Right ventricle myocardium inferior (tissue), 1 donor: ENCODE measurements around the gene CCDC74B. TPM values are rescaled to one million over a fixed set of nuclear protein-coding genes. Genes with fewer than 3 reads are reported as not detected.
A peak's percentile ranks its signal among the peaks of the same experiment; 100 is the strongest.
"Not testable (repeated sequence)": the region's sequence is repeated elsewhere in the genome, so short reads cannot be mapped to it uniquely, and the experiment has no call there.

Source experiments
- ATAC-seq: fragments of 200-7000 bp; cut with Tn5 transposase; one replicate; pipeline ENCODE4 v1.9.1; 2020; ENCODE audit warnings: mild to moderate bottlenecking, moderate library complexity
- DNase-seq: peaks from one replicate; pipeline ENCODE4 v3.0.0; 2021; ENCODE audit errors: missing footprints
- intact Hi-C: fragments of 100-400 bp; cut with DNase I; formaldehyde crosslinking; loops from one replicate; pipeline ENCODE4 v1.11.0; 2022
- total RNA-seq: library from RNA; stranded (reverse); fragmentation: NEBNext Ultra II Directional; extraction: Animal tissue kit (Norgen Biotek cat#: 25700); gene quantifications from one replicate; pipeline ENCODE4 v1.2.1, GENCODE V29; 2021
- donor health status: DM: no; HTN: yes; CAD: no; lungs with severe emphysema.

CCDC74B gene
- total RNA-seq, 1 donor from 2014 or later = 0.97 TPM

GRCh38 chr2:130174866-130175265 lies 30.0 kb upstream of the CCDC74B start:
- peak; percentile 82 for ATAC-seq
- DNase-seq, intact Hi-C loops: not testable (repeated sequence)

DNA sequence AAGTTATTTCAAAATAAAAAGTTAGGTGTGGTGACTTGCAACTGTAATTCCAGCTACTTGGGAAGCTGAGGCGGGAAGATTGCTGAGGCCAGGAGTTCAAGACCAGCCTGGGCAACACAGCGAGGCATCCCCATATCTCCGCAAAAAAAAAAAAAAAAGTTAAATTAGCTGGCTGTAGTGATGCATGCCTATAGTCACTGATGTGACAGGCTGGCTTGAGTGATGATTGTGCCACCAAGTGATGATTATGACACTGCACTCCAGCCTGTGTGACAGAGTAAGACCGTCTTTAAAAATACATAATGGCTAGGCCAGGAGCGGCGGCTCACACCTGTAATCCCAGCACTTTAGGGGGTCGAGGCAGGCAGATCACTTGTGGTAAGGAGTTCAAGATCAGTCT lies 25.0 kb upstream of the CCDC74B start:
- intact Hi-C loops = no loop called here
- DNase-seq = no peak
- no peak for ATAC-seq

- ATAC-seq, intact Hi-C loops: not testable (repeated sequence)
Measured at GRCh38 chr2:130169163-130169562, 24.3 kb upstream of the CCDC74B start.

DNA sequence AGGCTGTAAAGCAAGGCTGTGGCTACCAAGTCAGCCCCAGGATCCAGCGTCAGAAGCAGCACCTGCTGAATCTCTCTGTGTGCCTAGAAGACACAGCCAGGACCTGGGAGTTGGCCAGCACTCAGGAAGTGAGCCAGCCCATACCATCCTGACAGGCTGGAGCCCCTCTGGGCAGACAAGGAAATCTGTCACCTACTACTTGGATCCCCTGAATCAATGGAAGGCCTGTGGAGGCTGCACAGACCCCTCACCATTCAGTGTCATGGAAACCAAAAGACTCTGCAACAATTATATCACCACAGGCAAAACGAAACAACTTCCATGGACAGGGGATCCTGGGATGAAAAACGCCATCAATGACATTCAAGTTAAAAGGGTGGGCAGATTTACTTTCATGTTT lies 21.7 kb upstream of the CCDC74B start:
- ATAC-seq, intact Hi-C loops: not testable (repeated sequence)

More at GRCh38 chr2:130169163-130169562, 24.3 kb upstream of the CCDC74B start:
- DNase-seq = peak; percentile 6

DNA sequence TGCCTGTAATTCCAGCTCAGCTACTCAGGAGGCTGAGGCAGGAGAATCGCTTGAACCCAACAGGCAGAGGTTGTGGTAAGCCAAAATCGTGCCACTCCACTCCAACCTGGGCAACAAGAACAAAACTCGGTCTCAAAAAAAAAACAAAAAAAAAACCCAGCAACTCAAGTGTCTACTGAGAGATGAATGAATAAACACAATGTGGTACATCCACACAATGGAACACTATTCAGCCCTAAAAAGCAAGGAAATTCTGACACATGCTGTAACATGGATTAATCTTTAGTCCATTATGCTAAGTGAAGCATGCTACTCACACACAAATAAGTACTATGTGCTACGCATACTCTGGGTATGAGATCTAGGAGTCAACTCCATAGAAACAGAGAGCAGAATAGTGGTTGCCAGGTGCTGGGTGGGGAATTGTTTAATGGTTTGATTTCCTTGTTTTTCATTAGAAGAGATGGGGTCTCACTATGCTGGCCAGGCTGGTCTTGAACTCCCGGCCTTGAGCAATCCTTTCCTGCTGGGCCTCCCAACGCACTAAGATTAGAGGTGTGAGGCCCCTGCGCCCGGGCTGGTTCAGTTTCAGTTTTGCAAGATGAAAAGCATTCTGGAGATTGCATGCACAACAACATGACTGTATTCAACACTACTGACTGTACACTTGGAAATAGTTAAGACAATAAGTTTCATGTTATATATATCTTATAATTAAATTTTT lies 20.5 kb upstream of the CCDC74B start:
- intact Hi-C loops = no loop called here
- DNase-seq = peak; percentile 39
- no peak for ATAC-seq

More for the DNA sequence above, 21.7 kb upstream of the CCDC74B start:
- DNase-seq = peak; percentile 40

GRCh38 chr2:130162968-130163367 lies 18.1 kb upstream of the CCDC74B start:
- peak; percentile 35 for DNase-seq
- intact Hi-C loops = no loop called here
- ATAC-seq = no peak

- intact Hi-C loops, ATAC-seq: not testable (repeated sequence)
- DNase-seq = peak; percentile 55
Measured at GRCh38 chr2:130162486-130162885, 17.6 kb upstream of the CCDC74B start.

DNA sequence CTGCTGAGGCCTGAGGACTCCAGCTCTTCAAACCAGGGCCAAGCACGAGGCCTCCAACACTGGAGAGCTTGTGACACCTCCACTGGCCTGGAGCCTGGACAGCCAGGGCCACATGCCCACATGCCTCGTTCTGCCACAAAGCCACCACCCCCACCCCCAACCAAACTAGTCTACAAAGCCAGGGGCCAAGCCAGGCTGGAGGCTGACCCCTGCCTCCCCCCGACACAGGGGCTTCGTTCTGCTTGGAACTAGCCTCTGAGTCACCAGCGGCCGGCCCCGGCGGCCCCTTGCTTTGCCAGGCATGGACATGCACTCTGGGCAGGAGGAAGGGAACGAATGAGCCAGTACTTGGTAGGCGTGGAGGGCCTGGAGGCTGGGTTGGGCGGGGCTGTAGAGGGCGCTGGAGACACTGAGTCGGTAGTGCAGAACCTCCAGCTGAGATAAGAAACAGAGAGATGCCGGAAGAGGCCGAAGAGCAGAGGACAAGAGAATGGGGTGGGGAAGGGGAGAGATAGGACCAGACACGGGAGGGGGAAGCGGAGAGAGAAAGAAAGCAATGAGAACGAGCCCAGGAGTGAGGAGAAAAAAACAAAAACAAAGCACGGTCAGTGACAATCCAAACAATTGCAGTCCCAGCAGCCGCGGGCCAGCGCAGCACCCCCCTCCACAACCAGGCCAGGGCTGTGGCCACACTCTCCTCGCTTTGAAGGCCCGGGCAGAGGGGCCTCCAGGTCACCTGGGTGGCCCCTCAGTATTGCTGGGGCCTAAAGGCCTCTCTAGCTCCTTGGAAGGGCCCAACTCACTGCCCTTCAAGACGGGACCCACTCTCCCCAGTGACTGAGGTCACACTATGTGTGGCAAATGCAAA lies 16.2 kb upstream of the CCDC74B start:
- intact Hi-C loops = not testable (repeated sequence)
- DNase-seq (peak; percentile 71), ATAC-seq (peak; percentile 80)

DNA sequence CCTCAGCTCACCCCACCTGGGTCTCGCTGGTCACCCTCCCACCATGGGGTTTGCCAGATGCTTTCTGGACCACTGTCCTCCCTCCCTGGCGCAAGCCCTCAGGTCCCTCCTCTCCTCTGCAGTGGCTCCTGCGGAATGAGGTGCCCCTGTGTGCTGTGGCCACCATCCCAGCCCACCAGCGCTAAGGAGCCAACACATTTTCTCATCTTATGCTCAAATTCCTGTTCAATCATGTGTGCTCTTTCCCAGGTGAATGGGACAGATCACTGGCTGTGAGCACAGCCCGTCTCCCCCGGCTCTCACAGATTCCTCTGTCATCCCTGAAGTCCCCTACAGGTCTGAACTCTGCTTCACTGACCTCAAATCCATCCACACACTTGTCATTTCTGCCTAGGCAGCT lies 15.2 kb upstream of the CCDC74B start:
- intact Hi-C loops = no loop called here
- DNase-seq (no peak), ATAC-seq (no peak)

- intact Hi-C loops = loop anchor here (5.0 kb wide), 1 partner anchor 173 kb away; no protein-coding TSS in a partner anchor
- not testable (repeated sequence) for DNase-seq, ATAC-seq
Measured at GRCh38 chr2:130159376-130159775, 14.5 kb upstream of the CCDC74B start.

GRCh38 chr2:130158631-130159030 lies 13.7 kb upstream of the CCDC74B start:
- DNase-seq (no peak), ATAC-seq (no peak)
- intact Hi-C loops = loop anchor here (5.0 kb wide), 1 partner anchor 174 kb away; no protein-coding TSS in a partner anchor

DNA sequence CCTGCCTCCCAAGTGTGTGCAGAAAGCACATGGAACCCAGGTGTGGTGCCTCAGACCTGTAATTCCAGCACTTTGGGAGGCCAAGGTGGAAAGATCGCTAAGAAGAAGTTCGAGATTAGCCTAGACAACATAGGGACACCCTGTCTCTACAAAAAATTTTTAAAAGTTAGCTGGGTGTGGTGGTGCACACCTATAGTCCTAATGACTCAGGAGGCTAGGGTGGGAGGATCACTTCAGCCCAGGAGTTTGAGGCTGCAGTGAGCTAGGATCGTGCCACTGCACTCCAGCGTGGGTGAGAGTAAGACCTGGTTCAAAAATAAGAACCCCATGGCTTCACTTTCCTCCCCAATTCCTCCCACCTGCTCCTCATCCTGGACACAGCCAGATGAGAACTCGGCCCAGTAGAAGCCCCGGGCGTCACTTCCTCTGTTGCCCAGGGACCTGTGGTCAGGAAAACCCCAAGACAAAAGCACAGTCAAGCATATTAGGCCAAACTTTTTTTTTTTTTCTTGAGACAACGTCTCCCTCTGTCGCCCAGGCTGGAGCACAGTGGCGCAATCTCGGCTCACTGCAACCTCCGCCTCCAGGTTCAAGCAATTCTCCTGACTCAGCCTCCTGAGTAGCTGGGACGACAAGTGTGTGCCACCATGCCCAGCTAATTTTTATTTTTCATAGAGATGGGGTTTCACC lies 13.1 kb upstream of the CCDC74B start:
- intact Hi-C loops = loop anchor here (5.0 kb wide), 1 partner anchor 174 kb away; no protein-coding TSS in a partner anchor
- ATAC-seq, DNase-seq: not testable (repeated sequence)

- not testable (repeated sequence) for ATAC-seq, DNase-seq
Measured at GRCh38 chr2:130157354-130157753, 12.4 kb upstream of the CCDC74B start.

DNA sequence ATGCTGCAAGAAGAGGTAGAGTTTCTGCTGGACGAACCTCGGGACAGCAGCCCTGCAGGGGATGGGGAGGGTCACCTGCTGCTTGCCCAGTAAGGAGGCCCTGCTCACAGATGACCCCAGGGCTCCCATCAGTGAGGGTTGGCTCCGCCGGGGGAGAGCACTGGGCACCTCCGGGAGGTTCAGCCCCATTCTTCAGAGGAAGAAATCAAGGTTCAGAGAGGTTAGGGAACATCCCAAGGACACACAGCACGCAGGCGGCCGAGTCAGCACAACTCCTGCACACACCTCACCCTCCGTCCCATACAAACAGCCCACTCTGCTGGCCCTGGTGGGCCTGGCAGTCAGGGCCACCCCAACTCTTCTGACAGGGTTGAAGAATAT lies 11.7 kb upstream of the CCDC74B start:
- no peak for DNase-seq

More at GRCh38 chr2:130157354-130157753, 12.4 kb upstream of the CCDC74B start:
- intact Hi-C loops = loop anchor here (5.0 kb wide), 1 partner anchor 175 kb away; no protein-coding TSS in a partner anchor

DNA sequence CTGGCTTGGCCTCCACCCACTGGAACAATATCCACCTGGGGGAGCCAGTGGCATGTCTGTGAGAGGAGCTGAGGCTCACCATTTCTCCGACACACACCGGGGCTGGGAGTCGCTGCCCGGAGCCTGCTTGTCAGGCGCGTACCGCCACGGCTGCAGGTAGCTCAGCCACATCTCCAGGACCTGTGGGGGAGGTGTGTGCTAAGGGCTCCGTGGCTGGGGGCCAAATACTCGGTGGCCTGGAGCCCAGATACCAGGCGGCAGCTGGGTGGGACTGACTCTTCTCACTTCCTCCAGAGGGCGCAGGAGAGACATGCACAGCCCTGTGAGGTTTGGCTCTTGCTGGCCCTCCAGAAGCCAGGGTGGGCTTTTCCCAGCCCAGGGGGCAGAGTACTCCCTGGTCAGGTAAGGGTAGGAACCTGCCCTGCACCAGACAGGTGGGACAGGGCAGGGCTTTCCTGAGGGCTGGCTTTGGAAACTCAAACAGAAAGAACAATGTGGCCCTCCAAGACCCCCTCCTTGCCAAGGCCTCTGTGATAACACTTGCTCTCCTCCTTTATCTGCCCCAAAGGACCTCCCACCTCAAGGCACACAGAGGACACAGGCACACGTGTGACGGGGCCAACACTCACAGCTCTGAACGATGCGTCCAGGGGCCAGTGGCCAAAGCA lies 11.2 kb upstream of the CCDC74B start:
- peak; percentile 70 for ATAC-seq
- DNase-seq = not testable (repeated sequence)
- intact Hi-C loops = loop anchor here (5.0 kb wide), 1 partner anchor 176 kb away; no protein-coding TSS in a partner anchor

More for the DNA sequence above, 11.7 kb upstream of the CCDC74B start:
- ATAC-seq = no peak
- intact Hi-C loops = loop anchor here (5.0 kb wide), 1 partner anchor 176 kb away; no protein-coding TSS in a partner anchor

GRCh38 chr2:130154773-130155765 lies 10.2 kb upstream of the CCDC74B start:
- intact Hi-C loops = loop anchor here (5.0 kb wide), 1 partner anchor 177 kb away; no protein-coding TSS in a partner anchor
- ATAC-seq (no peak), DNase-seq (no peak)

GRCh38 chr2:130154423-130154770 lies 9.5 kb upstream of the CCDC74B start:
- DNase-seq, intact Hi-C loops, ATAC-seq: not testable (repeated sequence)
